HL-60/S4 treated with phorbol 12-myristate 13-acetate at 8.2 ng/mL for 4 days and 3 days (cell line): ENCODE measurements around the gene ATG4B.
"Not testable (repeated sequence)": the region's sequence is repeated elsewhere in the genome, so short reads cannot be mapped to it uniquely, and the experiment has no call there.

ENCODE experiments used
- in situ Hi-C: fragments of 300-500 bp; cut with MboI; formaldehyde crosslinking; loops from 2 replicates; pipeline ENCODE4 v1.15.0; 2022; ENCODE audit warnings: low sequenced_read_pairs

ATG4B gene

DNA sequence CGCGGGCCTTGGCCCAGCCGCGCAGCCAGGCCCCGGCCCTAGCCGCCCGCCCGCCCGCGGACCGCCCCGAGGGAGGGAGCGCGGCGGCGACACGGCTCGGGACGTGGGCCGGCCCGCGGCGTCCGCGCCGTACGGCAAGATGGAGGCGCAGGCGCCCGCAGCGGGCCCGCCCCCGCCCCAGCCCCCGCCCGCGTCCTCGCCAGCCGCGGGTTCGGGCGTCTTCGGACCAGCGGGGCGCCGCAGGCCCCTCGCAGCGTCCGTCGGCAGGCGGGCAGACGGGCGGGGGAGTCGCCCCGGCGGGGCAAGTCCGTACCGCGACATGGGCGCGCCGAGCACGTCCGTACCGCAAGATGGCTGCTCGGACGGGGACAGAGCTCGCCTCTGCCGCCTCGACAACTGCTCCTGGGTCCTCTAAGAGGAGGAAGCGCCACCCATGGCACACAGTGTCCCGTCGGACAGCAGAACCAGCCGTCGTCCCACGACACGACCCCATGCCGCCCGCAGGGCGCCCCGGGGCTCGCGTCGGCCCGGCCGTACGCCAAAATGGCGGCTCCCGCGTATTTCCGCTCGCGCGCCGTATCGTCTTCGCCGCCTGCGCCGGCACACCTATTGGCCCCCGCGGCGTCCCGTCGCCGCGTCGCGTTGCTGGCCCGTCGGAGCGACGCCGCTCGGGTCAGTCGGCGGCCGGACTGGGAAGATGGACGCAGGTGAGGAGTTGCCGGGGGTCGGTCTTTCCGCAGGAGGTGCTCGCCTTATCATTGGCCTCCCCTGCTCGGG, at the start of gene ATG4B, which contains the start of gene THAP4:
Gene ATG4B (plus strand): TSS at position 676 of the 777 bp plus-strand sequence. CDS start 22 bp downstream, at position 698.
Gene THAP4 (minus strand): TSS at position 141 of the 777 bp plus-strand sequence. CDS start 141 bp downstream, outside the sequence.
- in situ Hi-C loops: no loop called here

DNA sequence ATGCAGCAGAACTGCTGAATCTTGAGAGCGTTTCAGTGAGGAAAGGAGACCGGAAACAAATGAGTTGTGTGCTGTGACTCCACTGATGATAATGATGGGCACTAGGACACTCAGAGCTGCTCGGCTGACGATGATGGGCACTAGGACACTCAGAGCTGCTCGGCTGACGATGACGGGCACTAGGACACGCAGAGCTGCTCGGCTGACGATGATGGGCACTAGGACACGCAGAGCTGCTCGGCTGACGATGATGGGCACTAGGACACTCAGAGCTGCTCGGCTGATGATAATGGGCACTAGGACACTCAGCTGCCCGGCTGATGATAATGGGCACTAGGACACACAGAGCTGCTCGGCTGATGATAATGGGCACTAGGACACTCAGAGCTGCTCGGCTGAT, 47.6 kb upstream of the ATG4B start:
- in situ Hi-C loops: not testable (repeated sequence)

DNA sequence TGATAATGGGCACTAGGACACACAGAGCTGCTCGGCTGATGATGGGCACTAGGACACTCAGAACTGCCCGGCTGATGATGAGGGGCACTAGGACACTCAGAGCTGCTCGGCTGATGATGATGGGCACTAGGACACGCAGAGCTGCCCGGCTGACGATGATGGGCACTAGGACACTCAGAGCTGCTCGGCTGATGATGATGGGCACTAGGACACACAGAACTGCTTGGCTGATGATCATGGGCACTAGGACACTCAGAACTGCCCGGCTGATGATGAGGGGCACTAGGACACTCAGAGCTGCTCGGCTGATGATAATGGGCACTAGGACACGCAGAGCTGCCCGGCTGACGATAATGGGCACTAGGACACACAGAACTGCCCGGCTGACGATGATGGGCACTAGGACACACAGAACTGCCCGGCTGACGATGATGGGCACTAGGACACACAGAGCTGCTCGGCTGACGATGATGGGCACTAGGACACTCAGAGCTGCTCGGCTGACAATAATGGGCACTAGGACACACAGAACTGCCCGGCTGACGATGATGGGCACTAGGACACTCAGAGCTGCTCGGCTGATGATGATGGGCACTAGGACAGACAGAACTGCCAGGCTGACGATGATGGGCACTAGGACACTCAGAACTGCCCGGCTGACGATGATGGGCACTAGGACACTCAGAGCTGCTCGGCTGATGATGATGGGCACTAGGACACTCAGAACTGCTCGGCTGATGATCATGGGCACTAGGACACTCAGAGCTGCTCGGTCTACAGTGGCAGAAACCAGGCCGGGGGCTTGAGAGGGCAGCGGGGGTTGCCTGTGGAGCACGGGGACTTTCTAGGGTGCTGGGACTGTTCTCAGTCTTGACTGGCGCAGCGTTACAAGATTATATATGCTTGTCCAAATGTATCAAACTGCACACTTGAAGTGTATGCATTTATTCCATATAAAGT, 46.7 kb upstream of the ATG4B start:
- in situ Hi-C loops: not testable (repeated sequence)

DNA sequence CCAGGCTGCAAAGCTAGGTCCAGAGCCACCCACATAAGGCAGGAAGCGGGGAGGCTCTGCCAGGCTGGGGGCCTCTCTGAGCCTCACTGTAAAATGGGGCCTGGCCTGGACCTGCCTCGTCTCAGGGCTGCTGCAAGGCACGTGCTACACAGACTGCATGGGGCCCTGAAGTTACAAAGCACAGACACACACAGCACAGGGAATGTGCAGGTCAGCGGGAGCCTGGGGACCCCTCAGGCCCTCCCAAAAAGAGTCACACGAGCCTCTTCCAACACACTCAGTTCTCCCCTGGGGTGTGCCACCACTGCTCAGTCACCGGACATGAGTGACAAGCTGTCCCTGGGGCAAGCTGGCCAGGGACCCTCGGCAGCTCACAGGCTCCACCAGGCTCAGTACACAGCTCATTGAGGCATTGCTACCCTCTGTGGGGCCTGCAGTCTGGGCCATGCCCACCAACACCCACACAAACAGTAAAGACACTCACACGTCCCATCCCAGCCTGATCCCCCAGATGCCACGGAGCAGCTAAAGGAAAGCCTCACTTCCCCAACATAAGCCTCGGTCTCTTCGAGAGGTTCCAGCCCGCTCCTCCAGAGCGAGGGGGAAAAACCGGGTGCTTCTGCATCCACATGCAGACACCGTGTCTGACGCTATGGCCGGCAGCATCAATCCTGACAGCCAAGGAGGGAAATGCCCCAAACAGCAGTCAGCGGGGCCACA, 45.2 kb upstream of the ATG4B start:
- in situ Hi-C loops: no loop called here

DNA sequence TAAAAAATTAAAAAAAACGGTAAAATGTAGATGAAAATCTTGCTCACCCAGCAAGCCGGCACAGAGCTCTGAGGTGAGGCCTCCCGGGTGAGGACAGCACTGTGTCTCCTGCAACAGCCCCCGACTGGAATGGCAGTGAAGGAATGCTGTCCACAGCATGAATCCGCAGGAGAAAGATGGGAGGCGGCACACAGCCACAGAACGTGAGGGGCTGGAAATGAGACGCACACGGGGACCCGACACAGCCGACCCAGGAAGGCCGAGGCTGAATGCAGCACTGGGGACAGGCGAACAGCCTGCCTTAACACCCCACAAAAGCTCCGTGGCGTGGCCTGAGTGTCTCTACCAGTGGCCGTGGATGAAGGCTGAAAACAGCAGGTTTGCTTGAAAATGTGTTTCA, 44.2 kb upstream of the ATG4B start:
- in situ Hi-C loops: no loop called here

DNA sequence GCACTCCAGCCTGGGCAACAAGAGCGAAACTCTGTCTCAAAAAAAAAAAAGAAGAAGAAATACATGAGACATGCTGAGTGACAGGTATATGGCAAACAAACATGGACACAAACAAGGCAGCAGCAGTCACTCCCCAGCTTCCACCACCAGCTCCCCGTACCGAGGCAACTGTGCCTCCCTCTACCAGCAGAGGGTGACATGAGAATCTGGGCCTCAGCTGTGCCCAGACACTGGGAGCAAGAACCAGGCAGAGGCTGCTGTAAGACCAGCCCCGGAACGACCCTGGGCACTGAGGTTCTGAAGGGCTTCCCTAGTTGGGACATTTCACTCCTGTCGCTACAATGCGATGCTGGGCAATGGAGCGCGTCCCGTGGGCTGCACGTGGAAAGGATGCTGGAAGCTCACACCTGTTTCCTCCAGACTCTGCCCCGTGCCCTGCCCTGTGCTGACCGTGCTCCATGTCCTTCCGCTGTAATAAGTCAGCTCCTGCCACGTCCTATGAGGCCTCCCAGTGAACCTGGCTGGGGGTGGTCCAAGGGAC, 41.8 kb upstream of the ATG4B start:
- in situ Hi-C loops: no loop called here

DNA sequence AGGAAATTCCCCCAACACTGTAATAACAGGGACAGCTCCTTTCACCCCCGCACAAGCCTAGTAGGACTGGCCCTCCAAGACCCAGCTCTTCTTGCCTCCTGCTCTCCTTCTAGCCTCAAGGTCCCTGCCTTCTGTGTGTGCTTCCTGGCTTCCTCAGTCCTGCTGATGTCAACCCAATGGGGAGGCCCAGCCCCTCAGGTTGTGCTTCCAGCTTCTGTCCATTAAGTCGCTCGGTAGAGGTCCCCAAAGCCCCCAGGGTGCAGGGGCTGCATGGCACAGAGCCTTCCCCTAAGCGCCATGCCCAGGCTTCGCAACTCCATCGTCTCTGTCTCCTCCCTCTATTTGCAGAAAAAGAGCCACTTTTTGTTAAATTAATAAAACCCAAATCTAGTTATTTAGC, 39.9 kb upstream of the ATG4B start:
- in situ Hi-C loops: no loop called here

DNA sequence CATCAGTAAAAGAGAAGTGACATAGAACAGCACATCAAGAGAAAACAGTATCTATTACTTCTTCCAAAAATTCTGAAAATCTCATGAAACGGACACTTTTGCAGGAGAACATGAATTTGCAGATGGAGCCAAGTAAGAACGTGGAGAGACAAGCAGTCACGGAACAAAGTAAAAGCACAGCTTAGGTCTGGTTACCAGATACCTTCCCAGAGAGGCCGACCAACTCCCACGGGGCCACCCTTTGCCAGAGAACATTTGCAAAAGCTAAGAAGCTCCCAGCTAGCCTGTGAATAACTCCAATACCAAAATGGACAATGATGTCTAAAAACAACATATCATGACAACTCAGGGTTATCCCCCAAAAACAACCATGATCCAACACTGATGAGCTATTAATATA, 39.4 kb upstream of the ATG4B start:
- in situ Hi-C loops: no loop called here

DNA sequence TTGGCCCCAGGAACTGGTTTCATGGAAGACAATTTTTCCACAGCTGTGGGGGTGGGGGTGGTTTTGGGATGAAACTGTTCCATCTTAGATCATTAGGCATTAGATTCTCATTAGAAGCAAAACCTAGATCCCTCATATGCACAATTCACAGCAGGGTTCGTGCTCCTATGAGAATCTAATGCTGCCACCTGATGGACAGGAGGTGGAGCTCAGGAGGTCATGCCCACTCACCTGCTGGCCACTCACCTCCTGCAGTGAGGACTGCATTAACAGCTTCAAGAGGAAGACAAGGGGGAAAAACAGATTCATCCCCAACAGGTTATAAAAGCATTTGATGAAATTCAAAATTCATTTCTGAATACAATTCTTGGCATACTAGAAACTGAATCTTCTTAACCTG, 39.0 kb upstream of the ATG4B start:
- in situ Hi-C loops: no loop called here

DNA sequence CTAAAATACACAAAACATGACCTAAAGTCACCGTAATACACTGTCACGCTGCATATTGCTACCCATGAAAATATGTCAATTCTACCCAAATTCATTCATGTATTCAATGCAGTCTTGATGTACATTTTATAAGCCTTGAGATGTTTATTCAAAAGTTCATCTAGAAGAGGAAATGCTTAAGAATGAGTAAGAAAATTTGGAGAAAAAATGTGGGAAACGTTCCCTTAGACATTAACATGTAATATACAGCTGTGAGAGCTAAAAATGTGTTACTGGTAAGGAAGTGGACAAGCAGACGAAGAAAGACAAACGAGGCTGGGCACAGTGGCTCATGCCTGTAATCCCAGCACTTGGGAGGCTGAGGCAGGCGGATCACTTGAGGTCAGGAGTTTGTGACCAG, 37.9 kb upstream of the ATG4B start:
- in situ Hi-C loops: no loop called here

DNA sequence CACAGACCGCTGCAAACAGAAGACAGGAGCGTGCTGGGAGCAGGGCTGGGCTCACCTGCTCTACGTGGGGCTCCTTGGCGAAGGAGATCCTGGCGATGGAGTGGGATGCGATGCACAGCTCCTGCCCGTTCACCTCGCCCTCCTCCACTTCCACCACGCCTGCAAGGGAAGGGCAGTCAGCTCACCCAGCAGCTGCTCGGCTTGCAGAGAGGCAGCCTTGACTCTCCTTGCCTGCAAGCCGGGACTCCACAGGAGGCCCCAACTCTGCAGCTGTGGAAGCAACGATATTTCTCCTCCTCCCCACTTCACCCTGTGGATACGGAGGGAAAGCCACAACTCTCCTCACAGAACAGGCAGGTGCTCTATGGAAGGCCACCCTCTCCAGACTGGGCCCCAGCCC, 35.7 kb upstream of the ATG4B start:
- in situ Hi-C loops: no loop called here

DNA sequence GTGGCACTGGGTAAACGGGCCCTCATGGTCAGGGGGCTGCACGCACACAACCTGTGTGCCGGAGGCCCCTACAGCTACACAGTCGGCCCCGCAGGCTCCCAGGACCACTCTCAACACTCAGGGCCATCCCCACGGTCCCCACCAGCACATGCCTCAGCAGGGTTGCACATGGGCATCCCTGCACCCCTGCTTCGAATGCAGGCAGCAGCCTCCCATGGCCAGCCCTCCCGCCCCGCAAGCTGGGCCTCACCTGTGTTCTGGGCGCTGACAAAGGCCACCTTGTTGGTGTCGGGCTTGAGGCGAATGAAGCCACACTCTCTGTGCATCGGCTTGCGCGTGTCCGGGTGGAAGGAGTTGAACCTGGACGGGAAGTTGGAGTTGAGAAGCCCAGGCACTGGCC, 34.8 kb upstream of the ATG4B start:
- in situ Hi-C loops: no loop called here

DNA sequence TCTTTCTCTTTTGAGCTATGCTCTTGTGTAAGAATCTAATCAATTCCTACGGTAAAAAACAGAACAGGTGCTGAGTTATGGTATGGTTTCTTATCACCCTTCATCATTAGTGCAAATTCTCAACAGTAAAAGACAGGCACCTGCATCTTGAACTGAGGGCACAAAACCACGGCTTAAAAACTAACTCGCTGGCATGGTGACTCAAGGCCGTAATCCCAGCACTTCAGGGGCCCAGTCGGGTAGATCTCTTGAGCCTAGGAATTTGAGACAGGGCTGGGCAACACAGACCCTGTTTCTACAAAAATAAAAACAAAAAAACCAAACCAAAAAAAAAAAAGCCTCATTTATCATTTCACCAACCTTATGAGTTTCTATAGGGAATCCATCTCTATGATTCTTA, 33.8 kb upstream of the ATG4B start:
- in situ Hi-C loops: no loop called here

DNA sequence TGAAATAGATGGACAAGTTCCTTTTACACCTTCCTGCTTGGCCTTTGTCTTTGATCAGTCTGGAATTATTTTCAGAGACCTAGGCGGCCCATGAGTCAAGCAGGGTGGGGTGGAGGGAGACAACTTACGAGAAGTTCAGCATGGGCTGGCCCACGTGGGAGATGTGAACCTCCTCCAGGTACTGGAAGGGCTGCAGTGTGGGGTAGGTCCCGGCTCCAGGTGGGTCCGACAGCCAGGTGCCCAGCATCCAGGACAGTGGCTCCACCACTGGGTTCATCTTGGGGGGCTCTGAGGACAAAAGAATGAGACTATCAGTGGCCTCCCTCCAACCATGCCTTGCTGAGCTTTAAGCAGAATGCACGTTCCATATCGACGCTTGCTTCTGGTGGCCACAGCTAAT, 31.3 kb upstream of the ATG4B start:
- in situ Hi-C loops: no loop called here

DNA sequence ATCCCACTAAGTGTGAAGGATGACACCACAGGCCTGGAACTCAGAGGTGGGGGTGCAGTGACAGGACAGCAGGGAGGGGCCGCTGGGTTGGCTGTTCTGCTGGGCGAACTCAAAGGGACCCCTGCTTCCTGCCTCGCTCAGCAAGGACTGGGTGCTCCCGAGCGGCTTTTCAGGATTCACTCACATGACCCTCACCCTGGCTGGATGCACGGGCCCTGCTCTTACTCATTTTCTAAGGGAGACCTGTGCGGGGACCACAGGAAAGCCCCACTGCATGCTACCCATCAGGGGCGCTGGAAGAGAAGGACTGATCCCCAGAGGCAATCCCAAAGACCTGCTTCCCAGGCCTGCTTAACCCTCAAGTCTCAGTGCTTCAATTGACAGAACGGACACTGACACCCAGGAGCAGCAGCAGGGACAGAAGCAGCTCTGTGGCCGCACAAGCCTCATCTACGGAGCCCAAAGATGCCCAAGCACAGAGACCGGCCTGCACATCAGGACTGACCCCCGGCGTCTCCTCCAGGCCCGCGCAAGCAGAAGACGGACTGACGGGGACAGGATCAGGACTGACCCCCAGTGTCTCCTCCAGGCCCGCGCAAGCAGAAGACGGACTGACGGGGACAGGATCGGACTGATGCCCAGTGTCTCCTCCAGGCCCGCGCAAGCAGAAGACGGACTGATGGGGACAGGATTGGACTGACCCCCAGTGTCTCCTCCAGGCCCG, 30.2 kb upstream of the ATG4B start:
- in situ Hi-C loops: no loop called here

DNA sequence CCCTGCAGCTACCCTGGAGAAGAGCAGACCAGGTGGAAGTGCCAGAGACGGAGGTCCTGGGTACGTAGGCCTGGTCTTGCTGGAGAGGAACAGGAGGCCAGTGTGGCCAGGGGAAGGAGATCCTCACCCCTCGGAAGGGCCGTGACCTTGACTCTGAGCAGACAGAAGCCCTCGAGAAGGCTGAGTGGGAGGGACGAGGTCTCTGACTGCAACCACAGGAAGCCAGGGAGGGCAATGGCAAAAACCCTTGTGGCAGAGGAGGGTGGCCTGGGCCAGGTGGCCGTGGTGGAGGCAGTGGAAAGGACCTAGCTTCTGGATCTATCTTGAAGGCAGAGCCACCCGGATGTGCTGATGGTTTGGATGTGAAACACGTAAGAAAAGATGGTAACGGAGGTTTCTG, 28.6 kb upstream of the ATG4B start:
- in situ Hi-C loops: no loop called here

DNA sequence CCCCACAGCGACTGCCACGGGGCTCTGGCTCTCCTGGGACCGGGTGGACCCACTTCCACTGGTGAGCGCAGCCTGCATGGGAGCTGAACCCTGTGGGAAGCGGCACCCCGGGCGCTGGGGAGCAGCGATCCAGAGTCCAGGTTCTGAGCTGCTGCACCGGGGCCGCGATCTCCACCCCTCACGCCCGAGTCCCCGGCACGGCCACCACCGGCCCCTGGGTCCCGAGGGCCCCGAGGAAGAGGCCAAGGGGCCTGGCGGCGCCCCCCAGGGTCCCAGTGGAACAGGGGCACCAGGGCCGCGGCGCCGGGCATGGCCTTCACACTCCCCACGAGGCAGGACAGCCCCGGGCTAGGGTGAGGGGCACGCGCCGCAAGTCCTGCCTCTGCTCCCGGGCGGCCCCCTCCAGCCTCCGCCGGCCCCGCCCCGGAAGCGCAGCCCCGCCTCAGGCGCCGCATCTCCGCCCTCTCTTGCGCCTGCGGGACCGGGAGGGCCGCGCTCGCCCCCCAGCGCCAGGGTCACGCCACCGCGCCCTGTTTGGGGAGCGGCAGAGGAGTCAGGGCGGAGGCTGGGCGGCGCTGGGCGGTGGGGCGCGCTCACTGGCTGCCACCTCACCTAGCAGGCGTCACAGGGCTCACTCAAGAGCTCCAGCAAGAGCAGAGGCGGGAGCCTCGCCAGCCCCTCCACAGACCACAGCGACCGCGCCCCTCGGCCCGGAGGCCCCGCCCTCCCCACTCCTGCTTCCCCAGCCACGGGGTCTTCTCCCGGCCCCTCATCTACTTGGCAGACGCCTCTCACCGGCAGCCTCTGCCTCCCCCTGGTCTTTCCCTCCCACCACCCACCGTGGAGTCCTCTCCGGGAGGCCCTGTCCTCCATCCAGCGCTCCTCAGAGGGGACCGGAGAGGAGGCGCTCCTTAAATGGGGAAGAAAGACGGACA, 27.4 kb upstream of the ATG4B start:
- in situ Hi-C loops: no loop called here

DNA sequence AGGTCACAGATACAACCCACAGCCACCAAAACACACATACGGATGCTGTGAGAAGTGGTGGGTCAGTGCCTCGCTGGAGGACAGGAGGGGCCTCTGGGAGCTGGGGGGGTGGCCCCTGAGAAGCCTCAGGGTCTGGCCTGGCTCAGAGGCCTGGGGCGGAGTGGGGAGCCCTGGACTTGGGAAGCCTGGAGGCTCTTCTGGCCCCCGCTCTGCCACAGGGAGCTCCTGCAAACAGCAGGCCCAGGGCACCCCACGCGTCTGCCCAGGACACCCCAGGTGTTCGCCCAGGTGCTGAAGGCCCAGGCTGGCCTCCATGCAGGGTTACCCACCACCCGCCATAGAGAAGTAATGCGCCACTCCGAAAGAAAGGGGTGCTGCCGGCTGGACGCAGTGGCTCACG, 26.4 kb upstream of the ATG4B start:
- in situ Hi-C loops: no loop called here
